8988T (cell line): Measurements from ENCODE around the gene NGEF.

Experiments
- DNase-seq: peaks from one replicate; pipeline ENCODE4 v3.0.0; 2011

Gene NGEF

DNA sequence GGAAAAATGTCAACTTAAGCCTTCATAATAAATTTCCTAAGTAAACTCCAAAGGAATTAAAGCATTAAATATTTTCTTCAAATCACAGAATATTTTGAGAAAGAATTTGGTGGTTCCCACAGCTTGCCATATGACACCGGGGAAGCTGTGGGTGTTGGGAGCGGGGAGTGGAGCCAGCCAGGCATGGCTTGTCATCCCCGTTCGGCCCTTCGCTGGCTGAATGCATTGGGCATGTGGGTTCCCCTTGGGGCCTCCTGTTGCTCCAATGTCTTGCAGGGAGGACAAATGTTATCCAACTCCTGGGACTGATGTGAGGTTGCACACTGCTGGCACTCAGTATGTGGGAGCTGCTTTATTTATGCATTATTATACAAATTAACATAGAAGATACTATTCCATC, 18.6 kb downstream of the NGEF start:
- DNase-seq, result no peak

DNA sequence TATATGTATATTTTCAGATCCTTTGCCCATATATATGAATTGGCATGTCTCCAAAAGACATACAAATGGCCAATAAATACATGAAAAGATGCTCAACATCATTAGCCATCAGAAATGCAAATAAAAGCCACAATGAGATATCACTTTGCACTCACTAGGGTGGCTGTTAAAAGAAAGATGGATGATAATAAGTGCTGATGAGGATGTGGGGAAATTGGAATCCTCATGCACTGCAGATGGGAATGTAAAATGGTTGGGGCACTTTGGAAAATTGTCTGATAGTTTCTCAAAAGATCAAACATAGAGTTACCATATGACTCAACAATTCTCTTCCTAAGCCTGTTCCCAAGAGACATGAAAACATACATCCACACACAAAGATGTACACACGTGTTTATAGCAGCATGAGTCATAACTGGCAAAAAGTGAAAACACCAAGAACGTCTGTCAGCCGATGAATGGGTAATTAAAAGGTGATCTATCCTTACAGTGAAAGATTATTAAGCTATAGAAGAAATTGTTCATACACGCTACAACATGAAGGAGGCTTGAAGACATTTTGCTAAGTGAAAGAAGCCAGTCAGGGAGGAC, 19.7 kb downstream of the NGEF start:
- DNase-seq, result no peak

DNA sequence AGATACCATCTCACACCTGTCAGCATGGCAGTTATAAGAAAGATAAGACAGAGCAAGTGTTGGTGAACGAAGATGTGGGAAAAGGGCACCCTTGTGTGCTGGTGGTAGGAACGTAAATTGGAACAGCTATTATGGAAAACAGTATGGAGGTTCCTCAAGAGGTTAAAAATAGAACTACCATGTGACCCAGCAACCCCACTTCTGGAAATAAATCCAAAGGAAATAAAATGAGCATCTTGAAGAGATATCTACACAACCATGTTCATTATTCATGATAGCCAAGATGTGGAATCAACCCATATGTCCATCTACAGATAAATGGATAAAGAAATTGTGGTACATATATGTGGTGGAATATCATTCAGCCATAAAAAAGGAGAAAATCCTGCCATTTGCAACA, 26.9 kb downstream of the NGEF start:
- no peak for DNase-seq

DNA sequence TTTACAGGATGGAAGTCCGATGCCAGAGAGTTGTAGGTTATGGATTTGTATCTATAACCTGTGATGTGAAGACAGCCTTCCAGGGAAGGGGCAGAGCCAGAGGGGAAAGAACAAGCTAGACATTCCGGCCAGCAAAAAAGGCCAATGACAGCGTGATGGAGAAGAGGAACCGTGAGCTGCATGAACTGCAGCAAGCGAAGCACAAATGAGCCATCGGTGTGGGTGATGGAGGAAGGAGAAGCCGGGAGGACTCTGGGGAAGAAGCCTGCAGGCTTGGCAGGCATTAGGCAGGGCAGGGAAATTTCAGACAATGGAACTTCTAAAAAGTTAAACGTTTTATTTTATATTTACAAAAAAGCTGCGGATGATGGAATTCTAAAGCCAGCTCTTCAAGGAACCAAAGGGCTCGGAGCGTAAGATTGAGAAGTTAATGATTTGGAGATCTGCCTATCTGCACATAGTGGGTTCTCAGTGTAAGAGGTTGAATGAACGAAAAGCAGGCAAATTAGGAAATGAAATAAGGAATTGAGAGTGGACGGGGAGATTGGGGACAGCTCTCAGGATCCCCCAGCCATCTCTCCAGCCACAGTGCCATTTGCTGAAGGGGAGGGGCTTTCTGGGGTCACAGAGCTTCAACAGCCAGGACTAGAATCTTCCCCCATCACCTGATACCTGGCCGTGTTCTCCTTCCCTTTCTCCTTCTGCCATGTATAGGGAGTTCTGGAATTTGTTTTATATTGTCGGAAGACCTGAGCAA, 28.4 kb downstream of the NGEF start:
- no peak for DNase-seq

DNA sequence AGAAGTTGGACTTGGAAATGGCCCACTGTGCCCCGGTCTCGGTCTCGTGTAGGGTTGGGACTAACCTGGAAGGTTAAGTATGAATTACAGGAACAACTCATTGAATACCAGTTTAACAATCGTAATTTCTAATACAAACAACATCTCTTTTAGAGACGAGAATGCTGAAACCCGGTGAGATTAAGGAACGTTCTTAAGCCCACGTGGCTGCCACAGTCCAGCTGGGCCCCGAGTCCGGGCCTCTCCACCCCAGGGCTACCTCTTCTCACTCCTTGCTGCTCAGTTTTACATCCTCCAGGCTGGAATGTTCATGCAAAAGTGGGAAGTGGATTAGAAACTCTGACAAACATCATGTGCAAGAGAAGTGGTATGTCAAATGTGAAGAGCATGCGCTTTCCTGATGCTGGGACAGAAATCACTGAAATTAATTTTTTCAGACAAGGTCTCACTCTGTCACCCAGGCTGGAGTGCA, 29.4 kb downstream of the NGEF start:
- DNase-seq, result no peak

DNA sequence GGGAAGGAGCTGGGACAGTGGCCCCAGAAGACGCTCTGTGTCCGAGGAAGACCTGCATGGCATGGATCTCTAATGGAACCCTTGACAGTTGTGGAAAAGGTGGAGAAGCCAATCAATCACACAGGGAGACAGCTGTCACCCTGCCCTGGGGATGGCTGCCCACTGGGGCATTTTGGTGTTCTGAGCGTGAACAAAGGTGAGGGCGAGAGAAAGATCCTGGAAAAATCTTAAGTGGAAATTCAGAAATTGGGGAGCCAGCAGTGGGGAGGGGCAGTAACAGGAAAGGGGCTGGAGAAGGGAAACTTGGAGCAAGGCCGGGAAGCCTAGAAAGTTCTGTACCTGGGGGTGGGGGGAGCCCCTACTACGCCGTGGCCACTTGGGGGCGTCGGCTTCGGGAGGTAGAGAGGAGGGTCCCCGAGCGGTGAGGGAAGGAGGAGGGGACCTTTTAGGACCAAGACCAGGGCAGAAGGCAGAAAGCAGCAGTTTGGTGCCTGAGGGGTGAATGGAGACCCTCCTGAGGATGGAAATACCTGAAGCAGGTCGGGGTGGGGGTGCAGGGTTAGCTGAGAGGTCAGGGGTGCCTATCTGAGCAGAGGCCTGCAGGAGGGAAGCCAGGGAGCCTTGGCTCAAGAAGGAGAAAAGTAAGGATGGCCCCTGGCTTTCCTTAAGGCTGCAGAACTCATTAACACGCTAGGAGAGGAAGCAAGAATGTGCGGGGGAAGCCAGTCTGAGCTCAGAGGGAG, 30.0 kb downstream of the NGEF start:
- no peak for DNase-seq

DNA sequence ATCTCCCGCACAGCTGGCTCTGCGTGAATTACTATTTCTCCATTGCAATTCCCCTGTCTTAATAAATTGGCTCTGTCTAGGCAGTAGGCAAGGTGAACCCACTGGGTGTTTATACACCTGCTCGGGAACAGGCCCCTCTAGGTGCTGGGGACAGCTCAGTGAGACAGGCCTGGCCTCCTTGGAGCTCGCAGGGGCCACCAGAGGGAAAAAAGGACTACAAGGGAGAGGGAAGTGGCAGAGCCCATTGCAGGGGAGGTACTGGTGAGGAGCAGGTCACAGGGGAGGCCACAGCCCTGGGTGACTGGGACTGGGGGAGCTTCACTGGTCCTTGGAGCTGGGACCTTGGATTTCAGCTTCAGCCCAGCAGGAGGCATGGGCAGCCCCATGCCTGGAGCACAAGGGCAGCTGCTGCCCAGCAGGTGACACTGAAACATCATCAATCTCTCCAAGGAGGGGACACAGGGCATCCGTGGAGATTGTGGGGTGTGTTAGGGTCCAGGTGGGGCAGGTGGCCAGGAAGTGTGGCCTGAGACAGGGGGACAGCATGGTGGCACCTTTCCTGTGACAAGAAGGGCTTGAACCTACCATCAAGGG, 31.2 kb downstream of the NGEF start:
- no peak for DNase-seq

DNA sequence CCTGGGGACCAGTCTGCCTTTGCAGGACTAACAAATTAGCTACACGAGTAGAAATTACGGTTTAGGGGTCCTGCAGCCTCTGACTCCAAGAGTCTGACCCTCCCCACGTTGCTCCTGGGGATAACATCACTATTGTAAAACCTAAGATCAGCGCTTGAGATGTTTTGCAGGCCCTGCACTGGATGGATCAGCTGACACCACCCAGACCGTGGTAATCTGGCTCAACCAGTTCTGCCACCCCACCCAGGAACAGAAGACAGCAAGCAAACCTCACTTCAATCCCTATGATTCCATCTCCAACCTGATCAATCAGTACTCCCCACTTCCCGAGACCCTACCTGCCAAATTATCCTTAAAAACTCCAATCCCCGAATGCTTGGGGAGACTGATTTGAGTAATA, 31.7 kb downstream of the NGEF start:
- no peak for DNase-seq

DNA sequence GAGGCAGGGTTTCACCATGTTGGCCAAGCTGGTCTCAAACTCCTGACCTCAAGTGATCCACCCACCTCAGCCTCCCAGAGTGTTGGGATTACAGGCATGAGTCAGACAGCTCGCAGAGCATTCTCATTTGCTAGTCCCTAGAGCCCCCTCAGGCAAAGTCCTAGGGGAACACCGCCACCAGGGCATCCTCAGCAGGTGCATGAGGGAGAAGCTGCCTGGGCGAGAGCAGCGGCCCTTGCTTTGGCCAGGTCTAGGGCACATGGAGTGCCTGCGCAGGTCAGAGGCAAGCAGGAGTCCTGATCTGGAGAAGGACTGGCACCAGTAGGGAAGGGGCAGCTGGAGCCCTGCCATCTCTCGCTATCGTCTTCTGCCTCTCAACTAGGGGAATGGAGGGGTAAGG, 32.4 kb downstream of the NGEF start:
- no peak for DNase-seq

DNA sequence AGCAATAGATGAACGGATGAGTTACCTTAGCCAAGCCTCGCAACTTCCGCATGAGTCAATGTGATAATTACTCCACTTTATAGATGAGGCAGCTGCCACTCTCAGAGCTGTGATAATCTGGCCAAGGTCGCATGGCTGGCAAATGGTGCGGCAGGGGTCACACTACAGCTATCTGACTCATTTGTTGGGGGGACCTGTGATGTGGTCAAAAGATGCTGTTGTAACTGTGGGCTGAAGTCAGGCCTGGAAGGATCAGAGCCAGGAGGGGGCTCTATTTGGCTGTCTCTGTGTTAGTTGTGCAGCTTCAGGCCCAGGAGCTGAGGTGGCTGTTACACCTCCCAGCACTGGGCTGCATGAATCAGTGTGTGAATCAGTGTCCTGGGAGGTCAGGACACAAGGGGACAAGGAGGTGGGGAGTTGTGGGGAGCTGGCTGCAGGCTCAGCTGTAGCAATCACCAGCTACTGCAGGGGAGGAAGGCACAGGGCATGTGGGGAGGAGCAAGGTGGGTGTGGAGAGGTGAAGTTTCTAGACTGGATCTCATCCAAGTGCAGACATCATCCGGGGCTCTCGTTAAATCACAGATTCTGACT, 33.1 kb downstream of the NGEF start:
- DNase-seq, result peak; percentile 43

DNA sequence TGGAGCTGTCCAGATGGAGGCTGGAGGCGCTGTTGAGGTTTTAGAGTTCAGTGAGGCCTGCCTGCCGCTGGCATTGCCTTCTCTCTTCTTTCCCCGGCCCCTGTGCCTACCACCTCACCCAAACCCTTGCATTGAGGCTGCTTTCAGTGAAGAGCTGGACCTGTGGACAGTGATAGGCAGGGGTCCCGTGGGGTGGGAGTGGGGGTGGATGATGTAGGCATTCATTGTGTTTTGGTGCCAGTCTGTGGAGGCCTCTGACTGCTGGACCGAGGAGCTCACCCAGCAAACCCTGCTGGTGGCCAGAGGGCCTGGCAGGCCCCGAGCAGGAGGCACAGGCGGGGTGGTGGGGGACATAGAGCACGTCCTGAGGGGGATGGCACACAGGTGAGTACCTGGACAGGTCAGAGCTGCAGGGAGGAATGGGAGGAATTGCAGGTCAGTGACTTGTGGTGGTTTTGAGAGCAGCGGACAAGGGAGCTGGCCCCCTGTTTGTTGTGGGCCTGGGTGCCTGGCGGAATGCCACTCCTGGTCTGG, 35.6 kb downstream of the NGEF start:
- DNase-seq, result no peak

DNA sequence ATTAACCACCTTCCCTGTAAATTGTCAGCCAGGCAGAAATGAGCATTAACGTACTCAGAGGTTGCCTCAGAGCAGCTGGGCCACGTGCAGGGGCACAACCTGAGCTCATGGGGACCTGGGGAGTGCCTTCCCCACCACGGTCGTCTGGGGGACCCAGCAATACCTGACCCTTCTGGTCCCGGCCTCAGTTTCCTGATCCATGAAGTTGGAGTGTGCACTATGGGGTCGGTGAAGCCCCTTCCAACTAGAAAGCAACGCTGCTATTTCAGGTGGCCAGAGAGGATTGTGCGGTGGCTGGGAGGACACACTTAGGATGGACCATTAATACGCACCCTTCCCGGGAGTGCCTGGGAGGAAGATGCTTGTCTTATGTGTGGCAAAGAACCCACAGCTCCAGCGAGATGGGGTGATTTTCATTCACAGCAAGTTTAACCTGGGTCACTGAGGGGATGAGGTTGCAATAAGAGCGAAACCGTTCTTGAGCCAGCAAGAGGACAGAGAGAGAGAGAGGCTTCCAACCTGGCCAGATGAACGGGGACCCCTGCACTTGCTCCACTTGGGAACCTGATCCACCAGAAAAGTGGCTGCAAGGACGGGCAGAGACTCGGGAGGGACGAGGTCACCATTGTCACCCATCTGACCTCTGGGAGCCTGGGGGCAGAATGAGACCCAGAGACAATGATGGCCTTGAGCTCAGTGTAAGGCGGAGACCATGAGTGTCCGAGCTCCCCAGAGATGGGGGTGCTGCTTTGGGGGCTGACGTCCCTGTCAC, 36.2 kb downstream of the NGEF start:
- no peak for DNase-seq

DNA sequence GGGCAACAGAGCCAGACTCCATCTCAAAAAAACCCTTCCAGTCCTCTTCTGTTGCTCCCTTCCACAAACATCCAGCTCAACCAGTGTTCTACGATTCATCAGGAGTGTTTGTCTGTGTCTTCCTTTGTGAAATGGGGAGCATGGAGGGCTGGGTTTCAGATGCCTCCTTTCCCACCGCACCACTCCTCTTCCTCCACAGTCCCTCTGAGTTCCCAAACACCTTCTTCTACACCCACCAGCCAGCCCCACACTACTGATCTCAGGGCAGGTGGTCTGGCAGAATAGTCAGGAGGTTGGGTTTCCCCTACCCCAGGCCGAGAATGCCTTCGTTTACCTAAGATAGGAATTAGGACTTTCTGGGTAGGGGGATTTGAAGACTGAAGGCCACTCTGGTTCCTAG, 36.9 kb downstream of the NGEF start:
- DNase-seq, result no peak

DNA sequence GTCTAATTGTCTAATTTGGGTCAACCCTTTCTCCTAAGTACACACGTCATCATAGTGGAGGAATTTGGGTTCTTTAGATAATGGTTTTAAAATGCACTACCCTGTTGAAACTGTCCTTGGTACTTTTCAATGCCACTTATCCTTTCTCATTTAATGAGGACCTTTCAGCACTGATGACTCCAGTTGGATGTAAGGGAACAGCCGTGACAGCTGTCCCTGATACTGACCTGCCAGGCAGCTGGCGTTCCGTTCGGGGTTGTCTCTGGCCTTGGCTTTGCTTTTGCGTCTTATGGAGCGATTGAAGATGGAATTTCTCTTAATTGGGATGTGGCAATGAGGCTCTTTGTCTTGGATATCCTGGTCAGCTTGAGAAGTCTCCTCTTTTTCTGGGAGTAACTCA, 38.7 kb downstream of the NGEF start:
- DNase-seq, result no peak

DNA sequence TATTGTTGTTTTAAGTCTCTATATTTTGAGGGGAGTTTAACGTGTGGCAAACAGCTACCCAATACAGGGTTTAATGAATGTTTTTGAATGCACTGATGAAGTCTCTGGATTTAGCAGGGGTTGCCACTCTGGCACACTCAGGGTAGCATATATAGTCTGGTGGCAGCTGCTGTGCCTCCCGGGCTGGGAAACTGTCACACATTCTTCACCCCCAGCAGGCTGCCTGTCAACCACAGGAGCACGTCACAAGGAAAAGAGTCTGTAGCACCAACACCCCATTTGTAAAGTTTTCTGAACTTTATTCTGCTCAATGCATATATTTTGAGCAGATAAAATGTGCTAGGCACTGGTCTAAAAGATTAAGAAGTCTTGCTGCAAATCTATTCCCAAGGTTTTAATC, 39.3 kb downstream of the NGEF start:
- no peak for DNase-seq

DNA sequence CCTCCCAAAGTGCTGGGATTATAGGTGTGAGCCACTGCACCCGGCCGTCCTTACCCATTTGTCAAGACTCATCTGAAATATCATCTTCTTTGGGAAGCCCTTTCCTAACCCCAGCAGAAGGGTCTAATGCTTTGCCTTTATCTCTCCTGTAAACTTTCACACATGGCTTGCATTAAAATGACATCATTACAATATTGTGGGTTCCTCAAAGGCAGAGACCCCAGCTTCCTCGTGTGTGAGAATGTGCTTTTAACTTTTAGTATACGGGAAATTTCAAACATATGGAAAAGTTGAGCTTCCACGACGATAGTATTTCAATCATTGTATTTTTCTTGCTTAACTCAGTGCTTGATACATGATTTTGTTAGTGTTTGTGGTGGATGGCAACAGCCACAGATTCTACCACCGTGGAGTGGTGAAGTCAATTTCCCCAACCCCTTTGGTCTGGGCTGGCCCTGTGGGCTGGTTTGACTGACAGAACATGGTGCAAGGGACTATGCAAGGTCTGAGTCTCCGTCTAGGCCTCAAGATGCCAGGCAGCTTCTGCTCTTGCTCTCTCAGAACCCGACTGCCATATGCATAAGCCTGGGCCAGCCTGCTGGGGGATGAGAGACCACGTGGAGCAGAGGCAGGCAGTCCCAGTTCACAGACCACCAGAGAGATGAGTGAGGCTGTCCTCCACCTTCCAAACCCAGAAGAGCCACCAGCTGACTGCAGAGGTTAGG, 39.9 kb downstream of the NGEF start:
- no peak for DNase-seq

DNA sequence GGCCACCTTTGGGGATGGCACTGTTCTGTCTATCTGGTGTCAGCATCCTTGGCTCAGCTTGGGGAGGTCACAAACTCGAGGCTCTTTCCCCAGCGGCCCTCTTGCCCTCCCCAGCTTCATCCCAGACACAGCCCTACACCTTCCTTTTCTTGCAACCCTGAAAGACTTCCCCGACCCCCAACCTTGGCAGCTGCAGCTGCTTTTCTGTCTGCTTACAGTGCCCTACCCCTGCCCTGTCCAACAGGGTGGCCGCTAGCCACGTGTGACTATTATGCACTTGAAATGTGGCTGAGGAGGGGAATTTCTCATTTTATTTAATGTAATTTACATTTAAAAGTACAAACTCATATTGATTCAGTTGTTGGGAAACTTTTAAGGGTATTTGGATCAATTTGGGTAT, 41.3 kb downstream of the NGEF start:
- no peak for DNase-seq

DNA sequence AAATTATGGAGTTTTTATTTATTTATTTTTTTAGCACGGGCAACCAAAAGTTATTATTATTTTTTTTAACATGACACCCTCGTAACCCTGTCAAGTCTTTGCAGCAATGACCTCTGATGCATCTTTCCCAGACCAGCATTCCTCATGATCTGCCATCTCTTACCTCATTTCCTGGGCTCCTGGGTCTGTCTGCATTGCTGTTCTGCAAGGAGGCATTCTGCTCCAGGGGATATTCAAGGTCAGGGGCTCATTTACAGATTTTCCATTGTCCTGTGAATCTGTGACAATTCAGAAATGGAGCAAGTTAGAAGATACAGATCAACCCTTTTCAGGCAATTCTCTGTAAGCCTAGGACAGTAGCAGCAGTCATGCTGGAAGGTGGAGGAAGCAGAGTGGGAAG, 43.0 kb downstream of the NGEF start:
- no peak for DNase-seq

DNA sequence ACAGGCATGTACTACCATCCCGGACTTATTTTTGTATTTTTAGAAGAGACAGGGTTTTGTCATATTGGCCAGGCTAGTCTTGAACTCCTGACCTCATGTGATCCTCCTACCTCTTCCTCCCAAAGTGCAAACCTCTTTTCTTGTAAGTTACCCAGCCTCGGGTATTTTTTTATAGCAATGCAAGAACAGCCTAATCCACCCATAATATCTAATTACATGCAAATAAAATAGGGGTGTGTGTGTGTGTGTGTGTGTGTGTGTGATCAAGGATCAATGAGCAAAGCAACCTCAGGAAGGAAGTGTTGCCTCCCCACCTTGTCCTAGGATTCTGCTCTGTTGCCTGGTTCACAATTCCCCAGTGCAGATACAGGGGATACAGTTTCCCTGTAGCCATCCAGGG, 45.6 kb downstream of the NGEF start:
- no peak for DNase-seq

DNA sequence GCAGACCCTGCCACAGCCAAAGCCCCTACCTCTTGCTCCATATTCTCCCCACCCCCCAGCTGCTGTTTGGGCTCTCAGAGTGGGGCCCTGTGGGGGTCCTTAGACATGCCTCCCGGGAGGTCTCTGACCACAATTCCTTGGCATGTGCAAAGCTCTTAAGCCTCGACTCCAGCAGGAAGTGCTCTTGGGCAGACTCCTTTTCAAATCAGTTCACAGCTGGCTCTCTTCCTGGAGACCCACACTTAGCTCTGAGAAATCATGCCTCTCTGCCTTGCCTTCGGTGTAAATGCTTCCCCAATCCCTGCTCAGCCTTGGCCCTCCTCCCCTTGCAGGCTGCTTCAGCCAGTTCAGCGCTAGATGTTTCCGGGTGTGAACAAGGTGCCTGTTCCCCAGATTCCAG, 46.9 kb downstream of the NGEF start:
- no peak for DNase-seq

DNA sequence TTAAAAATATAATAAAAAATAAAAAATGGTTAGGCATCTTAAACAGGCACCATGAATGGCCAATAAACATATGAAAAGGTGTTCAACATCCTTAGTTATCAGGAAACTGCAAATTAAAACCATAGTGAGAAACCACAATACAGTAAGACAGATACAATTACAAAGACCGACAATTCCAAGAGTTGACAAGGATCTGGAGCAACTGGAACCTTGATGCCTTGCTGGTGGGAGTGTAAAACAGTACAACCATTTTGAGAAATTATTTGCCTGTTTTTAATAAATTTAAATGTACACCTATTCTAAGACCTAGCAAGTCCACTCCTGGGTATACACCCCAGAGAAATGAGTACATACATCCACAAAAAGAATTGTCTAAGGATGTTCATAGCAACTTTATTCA, 49.1 kb downstream of the NGEF start:
- DNase-seq, result no peak

DNA sequence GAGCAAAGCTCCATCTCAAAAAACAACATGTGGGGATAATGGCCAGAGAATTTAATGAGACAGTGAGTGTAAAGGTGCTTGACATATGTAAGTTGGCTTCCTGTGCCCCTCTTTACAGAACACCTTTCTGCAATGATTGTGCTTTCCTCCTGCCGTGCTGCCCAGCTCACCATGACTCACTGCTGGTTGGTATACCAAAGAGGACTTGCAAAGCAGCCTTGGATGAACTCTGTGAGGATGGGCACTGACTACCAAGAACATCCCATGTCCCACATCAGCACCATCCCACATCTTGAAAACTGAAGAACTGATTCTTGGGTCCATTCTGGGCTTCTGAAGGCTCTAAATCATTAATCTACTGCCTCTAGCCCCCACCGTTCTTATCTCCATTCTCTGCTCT, 52.2 kb downstream of the NGEF start:
- no peak for DNase-seq
